Measurements from ENCODE around the gene SRRD. TPM values are rescaled to one million over a fixed set of nuclear protein-coding genes. Genes with fewer than 3 reads are reported as not detected.

SRRD gene
- total RNA-seq, 1 experiment from 2014 or later: 21.9 TPM

GRCh38 chr22:26515931-26516330 lies 32.3 kb downstream of the SRRD start:
- ATAC-seq: no peak
- DNase-seq (ENCODE audit: low read depth, low spot score): no peak
- intact Hi-C loops (cut with micrococcal nuclease; ENCODE audit: unreplicated experiment): no loop called here
- ChIA-PET POLR2A (interaction anchor here (0.7 kb wide), 1 partner anchor 193 kb away, joined by 9 read pairs; no protein-coding TSS in a partner anchor), CTCF (no interaction called here)
- no peak for TF ChIP-seq SIN3A (IDR thresholded peaks at IDR 0.05; ENCODE audit: borderline replicate concordance, insufficient read depth, low read depth, low read length)
- TF ChIP-seq, protein P1, sequence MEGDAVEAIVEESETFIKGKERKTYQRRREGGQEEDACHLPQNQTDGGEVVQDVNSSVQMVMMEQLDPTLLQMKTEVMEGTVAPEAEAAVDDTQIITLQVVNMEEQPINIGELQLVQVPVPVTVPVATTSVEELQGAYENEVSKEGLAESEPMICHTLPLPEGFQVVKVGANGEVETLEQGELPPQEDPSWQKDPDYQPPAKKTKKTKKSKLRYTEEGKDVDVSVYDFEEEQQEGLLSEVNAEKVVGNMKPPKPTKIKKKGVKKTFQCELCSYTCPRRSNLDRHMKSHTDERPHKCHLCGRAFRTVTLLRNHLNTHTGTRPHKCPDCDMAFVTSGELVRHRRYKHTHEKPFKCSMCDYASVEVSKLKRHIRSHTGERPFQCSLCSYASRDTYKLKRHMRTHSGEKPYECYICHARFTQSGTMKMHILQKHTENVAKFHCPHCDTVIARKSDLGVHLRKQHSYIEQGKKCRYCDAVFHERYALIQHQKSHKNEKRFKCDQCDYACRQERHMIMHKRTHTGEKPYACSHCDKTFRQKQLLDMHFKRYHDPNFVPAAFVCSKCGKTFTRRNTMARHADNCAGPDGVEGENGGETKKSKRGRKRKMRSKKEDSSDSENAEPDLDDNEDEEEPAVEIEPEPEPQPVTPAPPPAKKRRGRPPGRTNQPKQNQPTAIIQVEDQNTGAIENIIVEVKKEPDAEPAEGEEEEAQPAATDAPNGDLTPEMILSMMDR (IDR thresholded peaks at IDR 0.05): no peak
- no peak for TF ChIP-seq POLR2AphosphoS5 (IDR thresholded peaks at IDR 0.05; ENCODE audit: low read depth, low read length)
- TF ChIP-seq, protein P2, sequence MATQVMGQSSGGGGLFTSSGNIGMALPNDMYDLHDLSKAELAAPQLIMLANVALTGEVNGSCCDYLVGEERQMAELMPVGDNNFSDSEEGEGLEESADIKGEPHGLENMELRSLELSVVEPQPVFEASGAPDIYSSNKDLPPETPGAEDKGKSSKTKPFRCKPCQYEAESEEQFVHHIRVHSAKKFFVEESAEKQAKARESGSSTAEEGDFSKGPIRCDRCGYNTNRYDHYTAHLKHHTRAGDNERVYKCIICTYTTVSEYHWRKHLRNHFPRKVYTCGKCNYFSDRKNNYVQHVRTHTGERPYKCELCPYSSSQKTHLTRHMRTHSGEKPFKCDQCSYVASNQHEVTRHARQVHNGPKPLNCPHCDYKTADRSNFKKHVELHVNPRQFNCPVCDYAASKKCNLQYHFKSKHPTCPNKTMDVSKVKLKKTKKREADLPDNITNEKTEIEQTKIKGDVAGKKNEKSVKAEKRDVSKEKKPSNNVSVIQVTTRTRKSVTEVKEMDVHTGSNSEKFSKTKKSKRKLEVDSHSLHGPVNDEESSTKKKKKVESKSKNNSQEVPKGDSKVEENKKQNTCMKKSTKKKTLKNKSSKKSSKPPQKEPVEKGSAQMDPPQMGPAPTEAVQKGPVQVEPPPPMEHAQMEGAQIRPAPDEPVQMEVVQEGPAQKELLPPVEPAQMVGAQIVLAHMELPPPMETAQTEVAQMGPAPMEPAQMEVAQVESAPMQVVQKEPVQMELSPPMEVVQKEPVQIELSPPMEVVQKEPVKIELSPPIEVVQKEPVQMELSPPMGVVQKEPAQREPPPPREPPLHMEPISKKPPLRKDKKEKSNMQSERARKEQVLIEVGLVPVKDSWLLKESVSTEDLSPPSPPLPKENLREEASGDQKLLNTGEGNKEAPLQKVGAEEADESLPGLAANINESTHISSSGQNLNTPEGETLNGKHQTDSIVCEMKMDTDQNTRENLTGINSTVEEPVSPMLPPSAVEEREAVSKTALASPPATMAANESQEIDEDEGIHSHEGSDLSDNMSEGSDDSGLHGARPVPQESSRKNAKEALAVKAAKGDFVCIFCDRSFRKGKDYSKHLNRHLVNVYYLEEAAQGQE (IDR thresholded peaks at IDR 0.05; ENCODE audit: insufficient read depth in 1 of 2, low read depth in 2 of 2, low read length in 1 of 2): no peak
- TF ChIP-seq TCF7L2 (IDR thresholded peaks at IDR 0.05; ENCODE audit: low read depth, low read length): no peak
- no peak overlapping the region for H3K4me3 ChIP-seq (ENCODE audit: low read depth in 2 of 2, low read length in 2 of 2)
- in situ Hi-C loops (cut with HindIII; ENCODE audit: low pct_unique_long_range_greater_than_20kb, low sequenced_read_pairs): no loop called here
- no peak overlapping the region for H3K27ac ChIP-seq (ENCODE audit: low read length)
- no peaks in the 10 kb centered on the region for H3K27me3 ChIP-seq (ENCODE audit: control insufficient read depth, insufficient read depth, low read length)
- peaks cover 3% of the 10 kb centered on the region for H3K36me3 ChIP-seq (ENCODE audit: control insufficient read depth, insufficient read depth, low read length)
- BruUV-seq (replicated peaks): no TSS peak
- peaks cover 11% of the 10 kb centered on the region; the same call in 1 of the 2 replicates for H3K4me1 ChIP-seq (ENCODE audit: control insufficient read depth, insufficient read depth, low read length)
- no peaks in the 10 kb centered on the region for H3K9me3 ChIP-seq (ENCODE audit: control insufficient read depth, insufficient read depth, low read depth, low read length)

DNA sequence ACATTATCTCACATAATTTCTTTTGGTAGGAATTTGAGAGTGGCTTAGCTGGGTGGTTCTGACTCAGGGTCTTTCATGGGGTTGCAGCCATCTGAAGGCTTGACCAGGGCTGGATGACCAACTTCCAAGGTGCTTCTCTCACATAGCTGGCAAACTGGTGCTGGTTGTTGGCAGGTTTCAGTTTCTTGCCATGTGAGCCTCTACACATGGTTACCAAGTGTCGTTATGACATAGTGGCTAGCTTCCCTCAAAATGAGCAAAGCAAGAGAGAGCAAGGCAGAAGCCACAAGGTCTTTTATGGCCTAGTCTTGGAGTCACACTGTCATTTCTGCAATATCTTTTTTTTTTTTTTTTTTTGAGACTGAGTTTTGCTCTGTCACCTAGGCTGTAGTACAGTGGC lies 32.8 kb downstream of the SRRD start:
- Histone ChIP-seq H3K4me3 (ENCODE audit: low read depth in 2 of 2, low read length in 2 of 2) (no peak overlapping the region), H3K36me3 (ENCODE audit: control insufficient read depth, insufficient read depth, low read length) (peaks cover 3% of the 10 kb centered on the region), H3K9me3 (ENCODE audit: control insufficient read depth, insufficient read depth, low read depth, low read length) (no peaks in the 10 kb centered on the region), H3K4me1 (ENCODE audit: control insufficient read depth, insufficient read depth, low read length) (peaks cover 7% of the 10 kb centered on the region; the same call in 1 of the 2 replicates), H3K27me3 (ENCODE audit: control insufficient read depth, insufficient read depth, low read length) (no peaks in the 10 kb centered on the region), H3K27ac (ENCODE audit: low read length) (no peak overlapping the region)
- ATAC-seq (no peak), DNase-seq (ENCODE audit: low read depth, low spot score) (no peak)
- no TSS peak for BruUV-seq (replicated peaks)
- intact Hi-C loops (cut with micrococcal nuclease; ENCODE audit: unreplicated experiment) (no loop called here), in situ Hi-C loops (cut with HindIII; ENCODE audit: low pct_unique_long_range_greater_than_20kb, low sequenced_read_pairs) (no loop called here)
- TF ChIP-seq, protein P2 (IDR thresholded peaks at IDR 0.05; ENCODE audit: insufficient read depth in 1 of 2, low read depth in 2 of 2, low read length in 1 of 2): no peak
- TF ChIP-seq TCF7L2 (IDR thresholded peaks at IDR 0.05; ENCODE audit: low read depth, low read length) (no peak), SIN3A (IDR thresholded peaks at IDR 0.05; ENCODE audit: borderline replicate concordance, insufficient read depth, low read depth, low read length) (no peak), POLR2AphosphoS5 (IDR thresholded peaks at IDR 0.05; ENCODE audit: low read depth, low read length) (no peak)
- TF ChIP-seq, protein P1 (IDR thresholded peaks at IDR 0.05): no peak
- ChIA-PET CTCF (no interaction called here), POLR2A (interaction anchor here (0.7 kb wide), 1 partner anchor 194 kb away, joined by 9 read pairs; no protein-coding TSS in a partner anchor)

All from Panc1 (cell line).